ENCODE results near the gene ATP8B4. TPM values are rescaled to one million over a fixed set of nuclear protein-coding genes. Genes with fewer than 3 reads are reported as not detected.

Gene ATP8B4
- total RNA-seq, 2 experiments from 2014 or later, result 0.31 TPM; not detected in 1

DNA sequence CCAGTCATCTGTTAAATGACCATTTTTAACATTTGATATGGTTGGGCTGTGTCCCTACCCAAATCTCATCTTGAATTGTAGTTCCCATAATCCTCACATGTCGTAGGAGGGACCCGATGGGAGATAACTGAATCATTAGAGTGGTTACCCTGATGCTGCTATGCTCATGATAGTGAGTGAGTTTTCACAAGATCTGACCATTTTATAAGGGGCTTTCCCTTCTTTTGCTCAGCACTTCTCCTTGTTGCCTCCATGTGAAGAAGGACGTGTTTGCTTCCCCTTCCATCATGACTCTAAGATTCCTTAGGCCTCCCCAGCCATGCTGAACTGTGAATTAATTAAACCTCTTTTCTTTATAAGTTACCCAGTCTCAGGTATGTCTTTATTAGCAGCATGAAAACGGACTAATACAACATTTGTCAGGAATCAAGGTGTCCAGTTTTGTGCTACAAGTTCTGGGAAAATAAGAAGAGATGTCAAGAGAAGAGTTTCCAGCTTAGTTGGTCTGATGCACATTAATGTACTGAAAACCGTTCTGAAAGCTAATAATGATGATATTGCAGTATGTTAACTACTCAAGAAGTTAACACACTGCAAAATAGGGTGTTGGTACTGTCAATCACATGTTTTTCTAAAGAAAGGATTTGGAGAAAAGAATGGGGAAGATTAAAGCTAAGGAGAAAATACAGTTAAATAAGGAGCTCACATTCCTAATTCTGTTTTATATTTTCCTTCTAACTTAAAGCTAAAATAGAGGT is 67.9 kb downstream of the ATP8B4 start:
- no peaks in the 10 kb centered on the region for H3K36me3 ChIP-seq (ENCODE audit: insufficient read depth, low read length)
- intact Hi-C loops (cut with DNase I, micrococcal nuclease), result no loop called here
- no peak overlapping the region for H3K27ac Mint-ChIP-seq
- POLR2A ChIA-PET, result no interaction called here
- H3K9me3 Mint-ChIP-seq, result no peaks in the 10 kb centered on the region
- DNase-seq, result peak in 1 of 14 experiments; percentile 37
- ATAC-seq (ENCODE audit: poor library complexity), result no peak
- H3K27me3 ChIP-seq (ENCODE audit: control insufficient read depth in 1 of 2, insufficient read depth in 2 of 2, low read length in 2 of 2), result no peaks in the 10 kb centered on the region
- H3K36me3 Mint-ChIP-seq (ENCODE audit: low read depth), result no peaks in the 10 kb centered on the region
- H3K4me1 Mint-ChIP-seq (ENCODE audit: low read depth), result no peaks in the 10 kb centered on the region
- CTCF ChIA-PET, result no interaction called here
- H3K27me3 Mint-ChIP-seq, result peaks cover 9% of the 10 kb centered on the region
- H3K4me1 ChIP-seq (ENCODE audit: insufficient read depth, low read length), result no peaks in the 10 kb centered on the region
- no peaks in the 10 kb centered on the region for H3K9me3 ChIP-seq (ENCODE audit: control insufficient read depth in 1 of 2, insufficient read depth in 1 of 2, low read length in 2 of 2)
- TF ChIP-seq, protein P1, sequence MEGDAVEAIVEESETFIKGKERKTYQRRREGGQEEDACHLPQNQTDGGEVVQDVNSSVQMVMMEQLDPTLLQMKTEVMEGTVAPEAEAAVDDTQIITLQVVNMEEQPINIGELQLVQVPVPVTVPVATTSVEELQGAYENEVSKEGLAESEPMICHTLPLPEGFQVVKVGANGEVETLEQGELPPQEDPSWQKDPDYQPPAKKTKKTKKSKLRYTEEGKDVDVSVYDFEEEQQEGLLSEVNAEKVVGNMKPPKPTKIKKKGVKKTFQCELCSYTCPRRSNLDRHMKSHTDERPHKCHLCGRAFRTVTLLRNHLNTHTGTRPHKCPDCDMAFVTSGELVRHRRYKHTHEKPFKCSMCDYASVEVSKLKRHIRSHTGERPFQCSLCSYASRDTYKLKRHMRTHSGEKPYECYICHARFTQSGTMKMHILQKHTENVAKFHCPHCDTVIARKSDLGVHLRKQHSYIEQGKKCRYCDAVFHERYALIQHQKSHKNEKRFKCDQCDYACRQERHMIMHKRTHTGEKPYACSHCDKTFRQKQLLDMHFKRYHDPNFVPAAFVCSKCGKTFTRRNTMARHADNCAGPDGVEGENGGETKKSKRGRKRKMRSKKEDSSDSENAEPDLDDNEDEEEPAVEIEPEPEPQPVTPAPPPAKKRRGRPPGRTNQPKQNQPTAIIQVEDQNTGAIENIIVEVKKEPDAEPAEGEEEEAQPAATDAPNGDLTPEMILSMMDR (IDR thresholded peaks at IDR 0.05), result no peak
- no peak overlapping the region for H3K4me3 ChIP-seq (ENCODE audit: low read length)
- H3K4me3 Mint-ChIP-seq, result no peak overlapping the region
- H3K27ac ChIP-seq (ENCODE audit: low read depth in 1 of 2, low read length in 2 of 2), result no peak overlapping the region

DNA sequence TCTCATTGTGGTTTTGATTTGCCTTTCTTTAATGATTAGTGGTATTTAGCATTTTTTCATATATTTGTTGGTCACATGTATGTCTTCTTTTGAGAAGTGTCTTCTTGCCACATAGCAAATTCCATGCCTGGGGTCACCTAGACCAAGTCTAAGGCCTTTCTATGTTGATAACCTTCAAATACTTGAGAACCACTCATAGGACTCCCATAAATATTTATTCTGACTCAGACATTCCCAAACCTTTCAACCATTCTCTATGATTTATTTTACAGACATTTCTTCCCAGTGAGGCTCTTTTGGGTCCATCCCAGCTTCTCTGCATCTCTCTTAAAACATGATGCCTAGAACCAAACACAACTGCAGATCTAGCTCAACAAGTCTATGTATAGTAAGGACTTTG is 69.2 kb downstream of the ATP8B4 start:
- H3K9me3 ChIP-seq (ENCODE audit: control insufficient read depth in 1 of 2, insufficient read depth in 1 of 2, low read length in 2 of 2), result no peaks in the 10 kb centered on the region
- no peaks in the 10 kb centered on the region for H3K36me3 Mint-ChIP-seq (ENCODE audit: low read depth)
- no peak overlapping the region for H3K27ac ChIP-seq (ENCODE audit: low read depth in 1 of 2, low read length in 2 of 2)
- DNase-seq (no peak), ATAC-seq (ENCODE audit: poor library complexity) (no peak)
- no peaks in the 10 kb centered on the region for H3K36me3 ChIP-seq (ENCODE audit: insufficient read depth, low read length)
- H3K4me1 Mint-ChIP-seq (ENCODE audit: low read depth), result no peaks in the 10 kb centered on the region
- no peaks in the 10 kb centered on the region for H3K27me3 ChIP-seq (ENCODE audit: control insufficient read depth in 1 of 2, insufficient read depth in 2 of 2, low read length in 2 of 2)
- POLR2A ChIA-PET, result no interaction called here
- TF ChIP-seq, protein P1 (IDR thresholded peaks at IDR 0.05), result no peak
- no peaks in the 10 kb centered on the region for H3K9me3 Mint-ChIP-seq
- no peaks in the 10 kb centered on the region for H3K4me1 ChIP-seq (ENCODE audit: insufficient read depth, low read length)
- H3K4me3 ChIP-seq (ENCODE audit: low read length), result no peak overlapping the region
- H3K27ac Mint-ChIP-seq, result no peak overlapping the region
- H3K4me3 Mint-ChIP-seq, result no peak overlapping the region
- H3K27me3 Mint-ChIP-seq, result peaks cover 9% of the 10 kb centered on the region
- intact Hi-C loops (cut with DNase I, micrococcal nuclease), result no loop called here
- CTCF ChIA-PET, result no interaction called here

DNA sequence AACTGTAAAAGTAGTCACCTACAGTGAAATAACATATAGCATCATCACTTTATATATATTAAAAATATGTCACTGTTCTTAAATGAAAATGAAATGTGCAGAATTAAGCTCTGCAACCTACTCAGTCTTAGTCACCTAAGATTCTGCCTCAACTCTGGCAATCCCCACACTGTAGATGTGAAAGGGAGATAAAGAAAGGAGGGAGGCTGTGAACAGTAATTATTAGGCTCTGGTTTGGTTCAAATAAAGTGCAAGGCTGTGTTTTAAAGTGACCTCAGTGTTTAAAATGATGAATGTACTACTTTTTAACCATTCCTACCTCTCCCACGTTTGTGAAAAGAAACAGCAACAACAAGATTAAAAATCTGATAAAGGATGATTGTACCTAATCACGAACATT is 72.2 kb downstream of the ATP8B4 start:
- Mint-ChIP-seq H3K9me3 (peaks cover 9% of the 10 kb centered on the region), H3K27me3 (peaks cover 2% of the 10 kb centered on the region), H3K36me3 (ENCODE audit: low read depth) (no peaks in the 10 kb centered on the region), H3K4me3 (no peak overlapping the region), H3K4me1 (ENCODE audit: low read depth) (no peaks in the 10 kb centered on the region), H3K27ac (no peak overlapping the region)
- intact Hi-C loops (cut with DNase I, micrococcal nuclease), result no loop called here
- ATAC-seq (ENCODE audit: poor library complexity) (no peak), DNase-seq (no peak)
- Histone ChIP-seq H3K36me3 (ENCODE audit: insufficient read depth, low read length) (no peaks in the 10 kb centered on the region), H3K4me1 (ENCODE audit: insufficient read depth, low read length) (no peaks in the 10 kb centered on the region), H3K27ac (ENCODE audit: low read depth in 1 of 2, low read length in 2 of 2) (no peak overlapping the region), H3K4me3 (ENCODE audit: low read length) (no peak overlapping the region), H3K27me3 (ENCODE audit: control insufficient read depth in 1 of 2, insufficient read depth in 2 of 2, low read length in 2 of 2) (no peaks in the 10 kb centered on the region), H3K9me3 (ENCODE audit: control insufficient read depth in 1 of 2, insufficient read depth in 1 of 2, low read length in 2 of 2) (peaks cover 4 to 6% of the 10 kb centered on the region in 2 experiments)
- CTCF ChIA-PET, result no interaction called here
- POLR2A ChIA-PET, result no interaction called here
- TF ChIP-seq, protein P1 (IDR thresholded peaks at IDR 0.05), result no peak

Measured in CD4-positive, alpha-beta T cell (primary cell).